D721Med (cell line): ENCODE results near the gene C16orf96.

Experiments
- DNase-seq: peaks from one replicate; pipeline ENCODE4 v3.0.0; 2011; ENCODE audit warnings: low spot score; ENCODE audit not compliant: insufficient read length
- FAIRE-seq: peaks from 2 replicates; lab custom pipeline; 2011; peaks lifted over from hg19 to GRCh38; lab: Jason Lieb, UNC
- TF ChIP-seq, protein P1 (sequence below): IDR thresholded peaks from 2 replicates; pipeline ENCODE4 v1.5.1; 2012; ENCODE audit warnings: mild to moderate bottlenecking, control low read depth; ENCODE audit not compliant: insufficient read depth; ENCODE audit errors: missing control alignments

The C16orf96 gene

GRCh38 chr16:4578961-4579530 lies 22.9 kb downstream of the C16orf96 start:
- FAIRE-seq (no peak), DNase-seq (no peak)
- TF ChIP-seq, protein P1, sequence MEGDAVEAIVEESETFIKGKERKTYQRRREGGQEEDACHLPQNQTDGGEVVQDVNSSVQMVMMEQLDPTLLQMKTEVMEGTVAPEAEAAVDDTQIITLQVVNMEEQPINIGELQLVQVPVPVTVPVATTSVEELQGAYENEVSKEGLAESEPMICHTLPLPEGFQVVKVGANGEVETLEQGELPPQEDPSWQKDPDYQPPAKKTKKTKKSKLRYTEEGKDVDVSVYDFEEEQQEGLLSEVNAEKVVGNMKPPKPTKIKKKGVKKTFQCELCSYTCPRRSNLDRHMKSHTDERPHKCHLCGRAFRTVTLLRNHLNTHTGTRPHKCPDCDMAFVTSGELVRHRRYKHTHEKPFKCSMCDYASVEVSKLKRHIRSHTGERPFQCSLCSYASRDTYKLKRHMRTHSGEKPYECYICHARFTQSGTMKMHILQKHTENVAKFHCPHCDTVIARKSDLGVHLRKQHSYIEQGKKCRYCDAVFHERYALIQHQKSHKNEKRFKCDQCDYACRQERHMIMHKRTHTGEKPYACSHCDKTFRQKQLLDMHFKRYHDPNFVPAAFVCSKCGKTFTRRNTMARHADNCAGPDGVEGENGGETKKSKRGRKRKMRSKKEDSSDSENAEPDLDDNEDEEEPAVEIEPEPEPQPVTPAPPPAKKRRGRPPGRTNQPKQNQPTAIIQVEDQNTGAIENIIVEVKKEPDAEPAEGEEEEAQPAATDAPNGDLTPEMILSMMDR, result no peak

DNA sequence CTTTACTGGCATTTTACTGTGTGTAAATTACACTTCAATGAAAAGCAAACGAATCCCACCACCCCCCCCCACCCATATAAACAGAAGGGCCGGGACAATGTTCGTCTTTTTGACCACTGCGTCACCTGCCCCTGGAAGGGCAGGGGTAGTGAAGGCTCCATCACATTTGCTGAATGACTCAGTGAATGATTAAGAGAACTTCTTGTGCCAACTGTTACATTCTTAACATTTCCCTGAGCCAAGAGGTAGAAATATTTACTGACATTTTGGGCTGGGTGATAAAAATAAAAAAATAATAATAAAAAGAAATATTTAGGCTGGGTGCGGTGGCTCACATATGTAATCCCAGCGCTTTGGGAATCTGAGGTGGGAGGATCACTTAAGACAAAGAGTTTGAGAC lies 24.1 kb downstream of the C16orf96 start:
- DNase-seq (no peak), FAIRE-seq (no peak)
- TF ChIP-seq, protein P1, result no peak

- TF ChIP-seq, protein P1, result no peak
- FAIRE-seq (no peak), DNase-seq (no peak)
Observed at GRCh38 chr16:4583906-4584305, 27.8 kb downstream of the C16orf96 start.

- DNase-seq (no peak), FAIRE-seq (no peak)
- TF ChIP-seq, protein P1, result no peak
Observed at GRCh38 chr16:4586291-4586690, 30.2 kb downstream of the C16orf96 start.

- DNase-seq (no peak), FAIRE-seq (no peak)
- TF ChIP-seq, protein P1, result no peak
Observed at GRCh38 chr16:4588386-4588785, 32.2 kb downstream of the C16orf96 start.

DNA sequence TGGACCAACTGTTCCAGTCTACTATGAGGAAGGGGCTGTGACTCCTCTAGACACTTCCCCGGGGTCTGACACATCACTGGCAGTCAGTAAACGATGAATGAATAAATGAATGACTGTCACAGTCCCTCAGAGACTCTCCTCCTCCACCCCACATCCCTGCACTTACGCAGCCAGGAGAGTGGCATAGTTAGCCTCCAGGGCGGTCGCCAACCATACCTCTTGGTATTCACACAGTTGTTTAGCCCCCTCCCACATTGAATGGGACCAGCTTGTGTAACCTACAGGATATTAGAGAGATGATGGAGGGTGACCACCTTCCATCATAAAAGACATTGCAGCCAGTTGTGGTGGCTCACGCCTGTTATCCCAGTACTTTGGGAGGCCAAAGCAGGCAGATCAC lies 32.8 kb downstream of the C16orf96 start:
- TF ChIP-seq, protein P1, result no peak
- DNase-seq, result no peak
- no peak for FAIRE-seq

DNA sequence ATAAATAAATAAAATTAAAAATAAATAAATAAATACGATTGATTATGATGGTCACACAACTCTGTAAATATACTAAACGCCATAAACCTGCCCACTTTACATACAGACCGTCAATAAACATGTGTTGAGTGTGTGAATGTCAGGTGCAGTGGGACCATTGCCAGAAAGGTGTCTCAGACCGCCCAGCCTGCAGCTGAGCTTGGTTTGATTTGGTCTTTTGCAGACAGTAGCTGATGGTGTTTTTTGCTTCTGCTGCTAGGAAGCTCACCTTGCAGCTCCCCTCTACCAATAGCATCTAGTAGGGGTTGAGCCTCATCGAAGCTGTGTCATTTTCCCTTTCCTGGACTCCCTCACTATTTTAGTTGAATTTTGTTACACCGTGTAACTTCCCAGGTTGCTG lies 35.1 kb downstream of the C16orf96 start:
- no peak for FAIRE-seq
- TF ChIP-seq, protein P1, result no peak
- no peak for DNase-seq
